ENCODE data around the gene DNMT3A.

The DNMT3A gene

DNA sequence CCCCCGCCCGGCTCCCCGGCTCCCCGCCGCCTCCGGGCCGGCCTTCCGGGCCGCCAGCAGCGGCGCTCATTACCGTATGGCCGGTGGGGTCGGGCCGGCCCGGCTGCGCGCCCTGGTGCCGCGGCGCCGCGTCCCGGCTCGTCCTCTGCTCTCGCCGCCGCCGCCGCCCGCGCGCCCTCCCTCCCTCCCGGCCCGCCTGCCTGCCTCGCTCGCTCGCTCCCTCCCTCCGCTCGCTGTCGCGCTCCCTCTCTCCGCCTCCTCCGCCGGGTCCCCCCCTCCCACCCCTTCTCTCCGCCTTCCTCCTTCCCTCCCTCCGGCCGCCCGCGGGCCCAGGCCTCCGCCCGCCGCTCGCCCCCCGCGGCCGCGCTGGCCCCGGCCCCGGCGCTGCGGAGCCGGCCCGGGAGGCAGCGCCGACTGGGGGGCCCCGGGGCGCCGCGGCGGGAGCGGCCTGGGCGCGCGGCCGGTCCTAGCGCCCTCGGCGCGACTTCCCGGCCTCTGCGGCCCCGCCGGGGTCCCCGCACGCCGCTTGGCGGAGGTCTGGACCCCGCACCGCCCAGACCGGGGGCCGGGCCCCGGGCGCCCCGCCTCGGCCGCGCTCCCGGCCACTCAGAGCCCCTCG, at the start of gene DNMT3A:
TSS of gene DNMT3A (minus strand) at position 173 of the 619 bp plus-strand sequence. CDS start 27,941 bp downstream, outside the sequence.
- Histone ChIP-seq H3K9me3 (ENCODE audit: severe bottlenecking) (no peaks in the 10 kb centered on the region), H3K27me3 (ENCODE audit: insufficient read depth, low read depth, severe bottlenecking) (no peaks in the 10 kb centered on the region), H3K36me3 (peaks cover 3% of the 10 kb centered on the region; the same call in 1 of the 2 replicates), H3K4me3 (ENCODE audit: low read depth, low read length) (peak within 1 kb of the TSS; percentile 46), H3K27ac (peak within 1 kb of the TSS; percentile 81)
- TF ChIP-seq, protein P1, sequence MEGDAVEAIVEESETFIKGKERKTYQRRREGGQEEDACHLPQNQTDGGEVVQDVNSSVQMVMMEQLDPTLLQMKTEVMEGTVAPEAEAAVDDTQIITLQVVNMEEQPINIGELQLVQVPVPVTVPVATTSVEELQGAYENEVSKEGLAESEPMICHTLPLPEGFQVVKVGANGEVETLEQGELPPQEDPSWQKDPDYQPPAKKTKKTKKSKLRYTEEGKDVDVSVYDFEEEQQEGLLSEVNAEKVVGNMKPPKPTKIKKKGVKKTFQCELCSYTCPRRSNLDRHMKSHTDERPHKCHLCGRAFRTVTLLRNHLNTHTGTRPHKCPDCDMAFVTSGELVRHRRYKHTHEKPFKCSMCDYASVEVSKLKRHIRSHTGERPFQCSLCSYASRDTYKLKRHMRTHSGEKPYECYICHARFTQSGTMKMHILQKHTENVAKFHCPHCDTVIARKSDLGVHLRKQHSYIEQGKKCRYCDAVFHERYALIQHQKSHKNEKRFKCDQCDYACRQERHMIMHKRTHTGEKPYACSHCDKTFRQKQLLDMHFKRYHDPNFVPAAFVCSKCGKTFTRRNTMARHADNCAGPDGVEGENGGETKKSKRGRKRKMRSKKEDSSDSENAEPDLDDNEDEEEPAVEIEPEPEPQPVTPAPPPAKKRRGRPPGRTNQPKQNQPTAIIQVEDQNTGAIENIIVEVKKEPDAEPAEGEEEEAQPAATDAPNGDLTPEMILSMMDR (IDR thresholded peaks at IDR 0.05; ENCODE audit: low read depth, low read length), result no peak
- DNase-seq, result peak; percentile 72

DNA sequence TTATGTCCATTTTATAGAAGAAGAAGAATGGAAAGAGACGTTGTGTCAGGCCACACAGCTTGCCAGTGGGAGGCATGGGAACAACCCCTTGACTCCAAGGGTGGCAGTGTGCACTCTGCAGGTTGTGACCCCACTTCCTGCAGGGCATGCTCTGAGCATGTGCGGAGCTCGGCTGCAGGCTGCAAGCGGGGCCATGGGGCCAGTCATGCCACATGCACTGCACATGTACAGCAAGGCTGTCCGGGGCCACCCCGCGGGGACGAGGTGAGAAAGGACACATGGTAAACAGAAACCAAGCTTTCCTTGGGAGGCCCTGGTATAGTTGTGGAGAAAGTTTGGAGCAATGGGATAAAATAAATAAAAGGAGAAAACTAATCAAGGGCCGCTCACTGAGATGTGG, 47.4 kb upstream of the DNMT3A start:
- no peak for DNase-seq
- H3K27me3 ChIP-seq (ENCODE audit: insufficient read depth, low read depth, severe bottlenecking), result no peaks in the 10 kb centered on the region
- H3K27ac ChIP-seq, result no peak overlapping the region
- TF ChIP-seq, protein P1 (IDR thresholded peaks at IDR 0.05; ENCODE audit: low read depth, low read length), result no peak
- H3K36me3 ChIP-seq, result no peaks in the 10 kb centered on the region
- H3K4me3 ChIP-seq (ENCODE audit: low read depth, low read length), result no peak overlapping the region
- H3K9me3 ChIP-seq (ENCODE audit: severe bottlenecking), result no peaks in the 10 kb centered on the region

DNA sequence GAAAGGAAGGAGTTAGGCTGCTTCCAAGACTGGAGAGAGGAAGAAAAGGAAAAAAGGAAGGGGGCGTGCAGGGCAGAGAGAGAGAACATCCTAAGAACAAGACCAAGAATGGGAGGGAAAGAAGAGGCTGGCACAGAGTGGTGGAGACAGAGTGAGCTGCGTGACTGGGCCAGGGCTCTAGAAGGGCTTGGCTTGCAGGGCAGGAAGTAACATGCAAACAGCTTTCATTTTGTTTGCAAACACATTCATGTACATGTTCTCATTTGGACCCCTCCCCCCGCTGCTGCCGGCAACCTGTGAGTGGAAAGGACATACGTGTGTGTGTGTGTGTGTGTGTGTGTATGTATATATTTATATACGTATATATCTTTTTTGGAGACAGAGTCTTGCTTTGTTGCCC, 46.8 kb upstream of the DNMT3A start:
- Histone ChIP-seq H3K27me3 (ENCODE audit: insufficient read depth, low read depth, severe bottlenecking) (no peaks in the 10 kb centered on the region), H3K36me3 (no peaks in the 10 kb centered on the region), H3K4me3 (ENCODE audit: low read depth, low read length) (no peak overlapping the region), H3K9me3 (ENCODE audit: severe bottlenecking) (no peaks in the 10 kb centered on the region), H3K27ac (no peak overlapping the region)
- TF ChIP-seq, protein P1 (IDR thresholded peaks at IDR 0.05; ENCODE audit: low read depth, low read length), result no peak
- DNase-seq, result no peak

DNA sequence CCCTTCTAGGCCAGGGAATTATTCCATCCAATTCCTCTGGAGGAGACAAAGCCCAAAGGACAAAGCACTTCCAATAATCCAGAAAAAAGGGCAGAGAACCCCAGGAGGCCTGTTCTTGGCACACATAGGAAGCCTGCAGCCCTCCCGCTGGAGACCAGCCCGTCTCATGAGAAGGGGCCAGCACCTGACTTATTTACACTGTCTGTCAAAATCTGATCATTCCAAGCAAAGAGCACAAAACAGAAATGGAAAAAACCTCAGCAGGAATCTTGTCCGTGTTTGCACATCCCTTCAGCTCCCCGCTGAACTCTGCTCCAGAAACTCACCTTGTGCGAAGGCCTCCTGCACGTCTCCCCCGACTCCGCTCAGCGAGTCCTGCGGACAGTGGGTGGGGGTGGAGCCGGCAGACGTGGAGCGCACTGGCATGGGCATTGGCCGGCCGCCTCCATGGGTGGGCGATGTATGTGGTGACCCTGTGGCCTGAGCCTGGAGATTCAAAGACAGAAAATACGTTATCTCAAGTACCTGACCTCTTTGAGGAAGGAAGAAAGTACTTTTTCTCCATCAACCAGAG, 46.2 kb upstream of the DNMT3A start:
- H3K9me3 ChIP-seq (ENCODE audit: severe bottlenecking), result no peaks in the 10 kb centered on the region
- H3K4me3 ChIP-seq (ENCODE audit: low read depth, low read length), result no peak overlapping the region
- H3K27me3 ChIP-seq (ENCODE audit: insufficient read depth, low read depth, severe bottlenecking), result no peaks in the 10 kb centered on the region
- no peaks in the 10 kb centered on the region for H3K36me3 ChIP-seq
- TF ChIP-seq, protein P1 (IDR thresholded peaks at IDR 0.05; ENCODE audit: low read depth, low read length), result no peak
- no peak for DNase-seq
- no peak overlapping the region for H3K27ac ChIP-seq

DNA sequence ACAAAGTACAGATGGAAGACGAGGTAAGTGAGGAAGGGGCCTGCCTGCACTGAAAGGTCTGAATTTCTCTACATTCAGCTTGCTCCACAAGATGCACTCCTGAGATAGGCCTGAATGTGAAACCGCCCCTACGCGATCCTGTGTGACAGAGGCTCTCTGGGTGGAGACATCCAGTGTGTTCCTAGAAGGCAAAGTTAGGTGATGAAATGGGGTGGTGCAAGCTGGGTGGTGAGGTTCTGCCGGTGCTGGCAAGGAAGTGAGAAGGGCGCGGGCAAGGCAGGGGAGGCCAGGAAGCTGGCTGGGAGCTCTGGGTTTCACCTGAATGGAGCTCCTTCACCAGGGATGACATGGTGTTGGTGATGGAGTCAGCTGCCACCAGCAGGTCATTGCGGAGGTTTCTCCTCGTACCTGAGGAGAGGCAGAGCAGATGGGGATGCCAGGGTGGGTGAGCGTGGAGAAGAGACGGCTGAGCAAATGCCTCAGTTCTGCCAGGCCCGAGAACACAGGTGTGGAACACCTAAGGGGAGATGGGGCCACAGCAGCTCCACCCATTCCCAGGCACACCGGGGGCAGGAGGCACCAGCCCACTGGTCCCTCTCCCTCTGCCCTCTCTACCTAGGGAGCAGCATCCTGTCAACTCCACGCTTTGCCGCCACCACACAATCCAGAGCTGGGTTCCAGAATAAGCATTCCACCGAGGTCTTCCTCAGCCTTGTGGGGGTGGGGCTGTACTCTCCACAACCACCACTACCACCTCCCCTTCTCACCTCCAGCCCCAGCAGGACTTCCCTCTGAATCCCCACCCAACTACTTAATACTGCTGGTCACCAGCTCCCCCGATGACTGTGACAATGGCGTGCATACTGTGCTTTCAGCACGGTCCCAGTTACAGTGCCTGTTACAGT, 45.5 kb upstream of the DNMT3A start:
- TF ChIP-seq, protein P1 (IDR thresholded peaks at IDR 0.05; ENCODE audit: low read depth, low read length), result no peak
- no peak overlapping the region for H3K4me3 ChIP-seq (ENCODE audit: low read depth, low read length)
- DNase-seq, result peak; percentile 5
- H3K27me3 ChIP-seq (ENCODE audit: insufficient read depth, low read depth, severe bottlenecking), result no peaks in the 10 kb centered on the region
- H3K9me3 ChIP-seq (ENCODE audit: severe bottlenecking), result no peaks in the 10 kb centered on the region
- H3K27ac ChIP-seq, result no peak overlapping the region
- no peaks in the 10 kb centered on the region for H3K36me3 ChIP-seq
